GM12801 (cell line): ENCODE data around the gene MIOX.

Experiments used
- CTCF ChIP-seq: IDR thresholded peaks from one replicate; pipeline ENCODE4 v1.5.1; 2011; ENCODE audit warnings: control low read depth; ENCODE audit not compliant: insufficient read length; ENCODE audit errors: extremely low read depth

Gene MIOX

DNA sequence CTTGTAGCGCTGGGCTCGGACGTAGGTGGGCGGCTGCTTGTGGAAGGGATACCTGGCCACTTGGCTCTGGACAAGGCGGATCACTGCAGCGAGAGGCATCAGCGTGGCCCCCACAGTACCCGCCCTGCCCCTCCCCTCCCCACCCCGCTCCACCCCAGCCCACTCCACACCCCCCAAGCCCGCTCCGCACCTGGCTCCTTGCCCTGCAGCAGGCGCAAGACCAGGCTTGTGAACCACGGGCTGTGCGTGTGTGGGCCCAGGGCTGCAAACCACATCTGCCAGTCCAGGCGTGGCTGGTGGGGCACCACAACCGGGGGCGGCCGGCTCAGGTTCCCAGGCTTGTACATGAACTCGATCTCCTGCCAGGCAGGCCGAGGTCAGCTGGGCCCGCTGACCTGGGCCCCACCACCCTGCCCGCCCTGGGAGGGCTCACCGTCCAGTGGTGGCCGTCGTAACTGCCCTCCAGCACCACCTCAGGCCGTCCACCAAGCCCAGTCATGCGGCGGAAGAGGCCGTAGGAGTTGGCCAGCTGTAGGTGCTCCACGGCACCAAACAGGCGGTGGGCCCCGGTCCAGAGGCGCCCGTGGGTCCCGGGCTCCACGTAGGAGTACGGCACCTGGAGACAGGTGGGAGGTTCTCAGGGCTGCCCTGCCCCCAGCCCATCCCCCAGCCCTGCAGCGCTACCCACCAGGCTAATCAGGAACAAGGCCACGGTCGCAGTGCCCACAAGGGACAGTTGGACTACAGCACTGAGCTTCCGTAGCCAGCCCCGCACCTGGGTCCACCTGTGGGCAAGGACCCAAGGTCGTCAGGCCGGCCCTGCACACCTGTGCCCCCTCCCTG is 17.9 kb downstream of the MIOX start:
- TF ChIP-seq CTCF = no peak

DNA sequence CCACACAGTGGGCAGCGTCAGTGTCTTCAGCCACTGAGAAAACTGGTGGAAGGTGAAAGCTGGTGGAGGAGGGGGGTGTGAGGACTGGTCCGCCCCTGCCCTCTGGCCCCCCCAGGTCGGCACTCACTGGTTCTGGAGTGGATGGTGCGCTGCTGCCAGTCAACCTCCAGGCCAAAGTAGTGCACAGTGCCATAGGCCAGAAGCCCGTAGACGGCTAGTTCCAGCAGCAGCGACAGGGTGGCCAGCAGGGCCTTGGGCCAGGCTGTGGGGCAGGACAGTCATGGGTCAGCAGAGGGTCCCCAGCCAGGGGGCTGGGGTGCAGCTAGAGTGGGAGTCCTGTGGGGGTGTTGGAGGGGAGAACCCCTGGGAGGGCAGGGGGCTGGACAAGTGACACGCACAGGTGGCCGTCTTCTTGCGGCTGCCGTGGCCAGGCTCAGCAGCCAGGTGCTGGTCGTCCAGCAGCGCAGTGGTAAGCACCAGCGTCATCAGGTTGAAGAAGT is 18.7 kb downstream of the MIOX start:
- no peak for TF ChIP-seq CTCF

GRCh38 chr22:50505776-50506610 is 19.3 kb downstream of the MIOX start:
- TF ChIP-seq CTCF = no peak

GRCh38 chr22:50506611-50507420 is 20.2 kb downstream of the MIOX start:
- no peak for TF ChIP-seq CTCF

GRCh38 chr22:50507421-50507990 is 20.8 kb downstream of the MIOX start, which contains the start of gene LMF2:
Gene LMF2 (minus strand): TSS chr22:50507702. CDS start chr22:50507675, 27 bp downstream.
- TF ChIP-seq CTCF = no peak

DNA sequence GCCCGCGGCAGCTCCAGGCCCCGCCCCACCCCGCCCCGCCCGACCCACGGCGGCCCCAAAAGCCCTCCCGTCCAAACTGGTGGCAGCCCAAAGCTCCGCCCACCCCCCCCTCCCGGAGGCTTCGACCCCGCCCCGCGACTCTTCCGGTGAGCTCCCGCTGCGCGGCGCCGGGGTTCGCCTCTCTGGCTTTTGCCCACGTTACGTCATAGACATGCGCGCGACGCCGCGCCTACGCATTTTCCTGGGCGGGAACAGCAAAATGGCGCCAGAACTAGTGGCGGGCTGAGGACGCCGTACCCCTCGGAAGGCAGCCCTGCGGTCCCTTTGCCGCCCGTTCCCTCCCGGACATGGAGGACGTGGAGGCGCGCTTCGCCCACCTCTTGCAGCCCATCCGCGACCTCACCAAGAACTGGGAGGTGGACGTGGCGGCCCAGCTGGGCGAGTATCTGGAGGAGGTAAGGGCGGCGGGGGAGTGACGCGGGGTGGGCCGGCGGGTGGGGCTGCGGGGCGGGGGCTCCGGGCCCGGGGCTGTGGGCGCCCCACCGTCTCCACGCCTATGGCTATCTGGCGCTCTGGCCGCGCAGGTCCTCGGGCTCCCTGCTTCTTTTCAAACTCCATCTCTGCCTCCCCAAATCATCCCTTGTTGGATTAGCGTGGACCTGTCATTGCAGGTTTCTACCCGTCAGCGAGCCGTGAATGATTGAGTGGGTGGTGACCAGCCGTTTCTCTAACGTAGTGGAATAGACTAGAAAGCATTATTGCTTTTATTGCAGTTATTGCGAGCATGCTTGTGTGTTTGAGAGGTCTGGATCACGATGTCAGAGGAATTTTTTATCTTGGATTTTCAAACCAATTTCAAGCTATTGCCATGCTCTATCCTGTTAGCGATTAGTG is 21.6 kb downstream of the MIOX start, which contains the start of gene NCAPH2:
Gene NCAPH2, plus strand, starts transcription at position 234 of the 894 bp plus-strand sequence. Its CDS starts 114 bp downstream, at position 348.
- TF ChIP-seq CTCF = no peak
